ENCODE data around the gene FCN2. TPM values are rescaled to one million over a fixed set of nuclear protein-coding genes. Genes with fewer than 3 reads are reported as not detected.

The FCN2 gene
- total and polyA plus RNA-seq, 2 of the 13 experiments (the other 11 are each of a cell fraction or from before 2014, with no cell fraction given): not detected

DNA sequence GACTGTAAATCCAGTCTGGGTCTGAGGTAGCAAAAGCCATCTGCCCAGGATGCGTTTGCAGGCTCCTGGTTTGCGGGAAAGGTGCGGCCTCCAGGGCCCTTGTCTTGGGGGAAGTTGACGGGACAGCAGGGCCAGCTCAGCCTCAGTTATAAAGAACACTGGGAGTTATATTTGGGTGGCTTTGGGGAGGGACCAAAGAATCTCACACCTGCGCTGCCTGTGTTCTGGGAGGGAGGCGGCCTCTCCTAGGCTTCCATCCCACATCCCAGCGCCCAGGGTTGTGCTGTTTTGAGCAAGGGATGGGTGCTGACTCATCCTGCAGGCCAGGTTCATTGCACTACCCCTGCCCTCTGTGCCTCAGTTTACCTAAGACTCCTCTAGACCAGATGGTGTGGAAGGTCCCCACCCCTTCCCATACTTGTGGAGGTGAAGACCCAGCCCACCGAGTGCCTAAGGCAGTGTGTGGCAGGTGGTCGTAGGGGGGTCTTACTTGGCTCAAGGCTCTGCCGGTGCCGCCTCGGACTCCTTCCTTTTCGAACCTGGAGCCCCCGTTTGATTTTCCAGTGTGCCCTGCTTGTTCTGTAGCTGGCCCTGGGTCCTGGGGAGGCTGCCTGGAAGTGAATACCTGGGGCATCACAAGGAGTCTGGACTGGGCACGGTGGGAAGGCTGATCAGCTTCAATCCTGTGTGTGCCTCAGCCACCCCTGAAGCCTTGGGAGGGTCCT, 39.3 kb upstream of the FCN2 start:
- POLR2A ChIA-PET: no interaction called here
- no peak overlapping the region for H3K27ac ChIP-seq (ENCODE audit: extremely low read length, insufficient read depth, low read length)
- CTCF ChIA-PET (ENCODE audit: low intra/inter-chr PET ratio, low total read pairs): no interaction called here
- H2AFZ ChIP-seq (ENCODE audit: low read length): no peak overlapping the region
- no peak for FAIRE-seq
- no peak for ATAC-seq
- 15% methylated on average over 8 of the region's 15 CpGs for WGBS (ENCODE audit: low lambda C conversion rate)
- H3K9ac ChIP-seq (ENCODE audit: insufficient read depth, low read depth, low read length): no peak overlapping the region
- no peaks in the 10 kb centered on the region for H3K36me3 ChIP-seq (replicated peaks in 1 of 2; ENCODE audit: control insufficient read depth in 1 of 2, insufficient read depth in 2 of 2, low read length in 2 of 2)
- no TSS peak for BruUV-seq (replicated peaks)
- H3K27me3 ChIP-seq (ENCODE audit: control insufficient read depth in 1 of 2, insufficient read depth in 2 of 2, low read length in 2 of 2): peaks cover 12 to 90% of the 10 kb centered on the region in 2 experiments
- in situ Hi-C loops (cut with HindIII; ENCODE audit: extremely low pct_ligation_motif_present, low pct_unique_long_range_greater_than_20kb): no loop called here
- H3K4me2 ChIP-seq (ENCODE audit: low read depth, low read length): no peak overlapping the region
- H3K4me3 ChIP-seq (replicated peaks in 1 of 3; ENCODE audit: insufficient read depth in 1 of 3, low read depth in 2 of 3, low read length in 3 of 3): no peak overlapping the region
- TF ChIP-seq ZNF138 (CRISPR knock-in tag; IDR thresholded peaks at IDR 0.05; ENCODE audit: low read depth) (no peak), ZNF430 (CRISPR knock-in tag; IDR thresholded peaks at IDR 0.05) (no peak), NFRKB (IDR thresholded peaks at IDR 0.05) (no peak), PREB (CRISPR knock-in tag; IDR thresholded peaks at IDR 0.05) (no peak), ZNF777 (CRISPR knock-in tag; IDR thresholded peaks at IDR 0.05) (no peak), ZSCAN12 (CRISPR knock-in tag; IDR thresholded peaks at IDR 0.05) (no peak), RAD51 (IDR thresholded peaks at IDR 0.05; ENCODE audit: borderline replicate concordance) (no peak), ZNF530 (CRISPR knock-in tag; IDR thresholded peaks at IDR 0.05; ENCODE audit: low read depth) (no peak)
- TF ChIP-seq, protein P1, sequence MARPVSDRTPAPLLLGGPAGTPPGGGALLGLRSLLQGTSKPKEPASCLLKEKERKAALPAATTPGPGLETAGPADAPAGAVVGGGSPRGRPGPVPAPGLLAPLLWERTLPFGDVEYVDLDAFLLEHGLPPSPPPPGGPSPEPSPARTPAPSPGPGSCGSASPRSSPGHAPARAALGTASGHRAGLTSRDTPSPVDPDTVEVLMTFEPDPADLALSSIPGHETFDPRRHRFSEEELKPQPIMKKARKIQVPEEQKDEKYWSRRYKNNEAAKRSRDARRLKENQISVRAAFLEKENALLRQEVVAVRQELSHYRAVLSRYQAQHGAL (CRISPR knock-in tag; IDR thresholded peaks at IDR 0.05; ENCODE audit: not compliant biosample characterization): no peak
- no peaks in the 10 kb centered on the region for H3K4me1 ChIP-seq (ENCODE audit: insufficient read depth, low read length)
- no peaks in the 10 kb centered on the region for H4K20me1 ChIP-seq (ENCODE audit: insufficient read depth, low read length)
- H3K79me2 ChIP-seq (ENCODE audit: insufficient read depth, low read length): no peaks in the 10 kb centered on the region
- no peak for DNase-seq (ENCODE audit: low spot score)
- intact Hi-C loops (cut with micrococcal nuclease; ENCODE audit: unreplicated experiment): no loop called here
- no peaks in the 10 kb centered on the region for H3K9me3 ChIP-seq (ENCODE audit: low read length)

Measured in HepG2 (cell line).